ES-I3 (cell line): ENCODE results near the gene CALCOCO1.
"Not testable (repeated sequence)": the region's sequence is repeated elsewhere in the genome, so short reads cannot be mapped to it uniquely, and the experiment has no call there.

Source experiments
- H3K36me3 ChIP-seq: 2 replicates; pipeline ENCODE4 v1.6.1; 2013; ENCODE audit warnings: mild to moderate bottlenecking, low read length, control low read depth, moderate library complexity; ENCODE audit not compliant: insufficient read depth
- H3K4me1 ChIP-seq: 2 replicates; pipeline ENCODE4 v1.6.1; 2013; ENCODE audit warnings: mild to moderate bottlenecking, control low read depth, low read length; ENCODE audit not compliant: insufficient read depth
- H3K9ac ChIP-seq: 2 replicates; pipeline ENCODE4 v1.6.1; 2013; ENCODE audit warnings: low read depth, mild to moderate bottlenecking, low read length, moderate library complexity
- H3K9me3 ChIP-seq: 2 replicates; pipeline ENCODE4 v1.6.1; 2013; ENCODE audit warnings: mild to moderate bottlenecking, low read length, moderate library complexity; ENCODE audit not compliant: control insufficient read depth, insufficient read depth

The CALCOCO1 gene, protein sequence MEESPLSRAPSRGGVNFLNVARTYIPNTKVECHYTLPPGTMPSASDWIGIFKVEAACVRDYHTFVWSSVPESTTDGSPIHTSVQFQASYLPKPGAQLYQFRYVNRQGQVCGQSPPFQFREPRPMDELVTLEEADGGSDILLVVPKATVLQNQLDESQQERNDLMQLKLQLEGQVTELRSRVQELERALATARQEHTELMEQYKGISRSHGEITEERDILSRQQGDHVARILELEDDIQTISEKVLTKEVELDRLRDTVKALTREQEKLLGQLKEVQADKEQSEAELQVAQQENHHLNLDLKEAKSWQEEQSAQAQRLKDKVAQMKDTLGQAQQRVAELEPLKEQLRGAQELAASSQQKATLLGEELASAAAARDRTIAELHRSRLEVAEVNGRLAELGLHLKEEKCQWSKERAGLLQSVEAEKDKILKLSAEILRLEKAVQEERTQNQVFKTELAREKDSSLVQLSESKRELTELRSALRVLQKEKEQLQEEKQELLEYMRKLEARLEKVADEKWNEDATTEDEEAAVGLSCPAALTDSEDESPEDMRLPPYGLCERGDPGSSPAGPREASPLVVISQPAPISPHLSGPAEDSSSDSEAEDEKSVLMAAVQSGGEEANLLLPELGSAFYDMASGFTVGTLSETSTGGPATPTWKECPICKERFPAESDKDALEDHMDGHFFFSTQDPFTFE

DNA sequence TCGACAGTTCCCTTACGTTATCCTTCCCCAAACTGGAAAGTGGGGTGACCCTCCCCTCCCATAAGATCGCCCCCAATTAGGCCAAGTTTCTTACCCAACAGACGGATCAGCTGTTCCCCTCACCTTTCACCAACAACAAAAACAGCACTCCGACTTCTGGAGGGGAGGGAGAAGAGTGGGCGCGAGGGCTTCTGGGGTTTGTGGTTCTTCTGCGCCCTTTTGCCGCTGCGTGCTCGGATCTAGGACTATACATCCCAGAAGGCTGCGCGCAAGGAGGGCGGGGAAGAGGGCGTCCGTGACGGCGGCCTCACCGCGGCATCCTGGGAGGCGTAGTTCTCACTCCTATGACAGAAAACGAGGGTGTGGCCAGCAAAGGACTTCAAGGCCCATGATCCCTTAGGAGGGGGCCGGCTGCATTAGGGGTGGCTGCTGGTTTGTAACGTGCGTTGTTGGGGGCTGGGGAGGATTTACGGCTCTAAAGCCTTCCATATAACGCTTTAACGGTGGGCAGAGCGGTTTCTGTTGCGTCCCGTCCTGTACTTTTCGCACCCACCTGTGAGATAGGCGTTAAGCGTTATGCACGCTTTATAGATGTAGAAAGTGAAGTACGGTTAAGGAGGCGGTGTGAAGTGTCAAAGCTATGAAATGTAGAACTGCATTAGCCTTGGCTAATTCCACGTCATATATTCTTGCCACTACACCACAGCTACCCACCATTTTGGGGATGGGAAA lies at the start of gene CALCOCO1:
CALCOCO1 (minus strand) TSS at position 143 of the 732 bp plus-strand sequence. CDS start 2,210 bp downstream, outside the sequence.
- H3K9ac ChIP-seq = peak within 1 kb of the TSS; percentile 76; the same call in 1 of the 2 replicates
- peaks cover 7% of the 10 kb centered on the region for H3K4me1 ChIP-seq
- H3K9me3 ChIP-seq = no peaks in the 10 kb centered on the region
- H3K36me3 ChIP-seq = no peaks in the 10 kb centered on the region

DNA sequence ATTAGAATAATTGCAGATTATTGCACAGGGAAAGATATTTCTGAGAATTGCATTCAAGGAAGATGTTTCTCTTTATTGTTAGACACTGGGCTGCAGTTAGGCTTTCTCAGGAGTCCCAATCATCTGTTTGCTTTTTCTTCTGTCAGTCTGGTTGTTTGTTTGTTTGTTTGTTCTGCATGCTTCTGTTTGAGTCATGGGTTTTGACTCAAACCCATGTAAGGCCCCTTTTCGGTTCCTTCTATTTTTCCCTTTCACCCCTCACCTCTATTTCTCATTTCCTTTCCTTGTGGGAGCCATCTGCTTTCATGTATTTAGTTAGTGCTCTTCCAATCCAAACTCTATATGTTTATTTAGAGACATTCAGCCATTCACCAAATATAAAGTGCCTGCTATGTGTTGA lies 49.6 kb upstream of the CALCOCO1 start:
- no peaks in the 10 kb centered on the region for H3K36me3 ChIP-seq
- H3K9me3 ChIP-seq = no peaks in the 10 kb centered on the region
- no peak overlapping the region for H3K9ac ChIP-seq
- no peaks in the 10 kb centered on the region for H3K4me1 ChIP-seq

DNA sequence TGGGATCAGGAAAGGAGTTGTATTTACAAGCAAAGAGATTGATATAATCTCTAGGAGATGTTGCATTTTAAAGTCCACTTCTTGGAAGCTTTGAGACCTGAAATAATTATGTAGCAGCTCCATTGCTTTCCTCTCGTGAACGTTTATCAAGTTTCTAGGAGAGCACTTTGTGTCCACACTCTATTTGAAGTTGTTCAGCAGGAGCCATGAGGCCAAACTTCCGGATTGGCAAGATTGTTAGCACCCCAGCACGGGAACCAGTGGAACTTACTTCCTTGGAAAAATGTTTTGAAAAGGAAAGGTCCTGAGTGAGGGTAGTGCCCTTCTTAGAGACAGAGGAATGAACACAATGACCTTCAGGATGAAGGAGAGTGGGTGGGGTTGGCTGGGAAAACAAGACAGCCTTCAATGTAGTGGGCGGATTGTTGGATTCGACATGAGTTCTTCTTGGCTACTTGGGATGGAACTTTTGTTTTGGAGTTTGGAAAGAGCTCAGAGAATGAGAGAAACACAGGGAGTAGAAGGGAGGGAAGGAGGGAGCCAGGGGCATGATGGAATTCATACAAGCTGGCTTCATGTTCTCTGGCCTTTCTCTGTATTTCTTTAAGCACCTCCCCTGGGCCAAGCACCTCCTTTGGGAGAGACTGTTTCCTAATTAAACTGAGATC lies 48.4 kb upstream of the CALCOCO1 start:
- H3K9ac ChIP-seq = no peak overlapping the region
- H3K9me3 ChIP-seq = no peaks in the 10 kb centered on the region
- no peaks in the 10 kb centered on the region for H3K36me3 ChIP-seq
- no peaks in the 10 kb centered on the region for H3K4me1 ChIP-seq

DNA sequence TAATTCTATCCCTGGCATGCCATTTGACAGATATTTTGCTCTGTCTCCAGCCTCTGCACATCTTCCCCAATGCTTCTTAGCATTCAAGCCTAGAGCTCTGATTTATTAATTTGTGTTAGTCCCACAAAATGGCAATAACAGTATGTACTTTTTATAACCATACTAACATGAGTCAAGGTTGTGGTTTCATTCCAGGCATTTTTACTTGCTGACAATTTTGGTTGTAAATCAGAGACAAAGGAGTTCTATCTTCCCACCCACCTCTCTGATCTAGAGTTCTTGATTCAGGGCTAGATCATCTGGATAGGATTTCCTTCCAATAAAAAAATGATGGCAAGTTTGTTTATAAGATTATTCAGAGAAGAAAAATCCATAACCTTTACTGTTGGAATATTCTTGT lies 43.0 kb upstream of the CALCOCO1 start:
- Histone ChIP-seq H3K4me1 (no peaks in the 10 kb centered on the region), H3K9me3 (no peaks in the 10 kb centered on the region), H3K36me3 (no peaks in the 10 kb centered on the region), H3K9ac (no peak overlapping the region)

DNA sequence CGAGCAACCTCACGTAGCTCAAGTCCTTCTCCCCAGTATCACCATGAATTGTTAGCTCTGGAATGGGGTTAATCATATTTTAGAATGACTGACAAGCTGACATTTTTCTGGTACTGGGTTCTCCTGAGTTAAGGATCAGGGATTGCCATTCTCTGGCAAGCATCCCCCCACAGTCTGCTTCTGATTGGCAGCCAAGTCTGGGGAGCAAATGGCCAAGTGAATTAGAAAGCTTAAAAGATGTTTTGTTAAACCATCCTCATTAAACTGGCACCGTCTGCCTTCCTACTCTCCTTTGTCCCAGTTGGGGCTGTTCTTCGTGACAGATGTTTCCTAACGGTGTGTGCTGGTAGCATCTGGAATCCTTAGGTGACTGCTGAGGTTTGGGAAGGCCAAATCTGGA lies 41.7 kb upstream of the CALCOCO1 start:
- Histone ChIP-seq H3K4me1 (no peaks in the 10 kb centered on the region), H3K9me3 (no peaks in the 10 kb centered on the region), H3K9ac (no peak overlapping the region), H3K36me3 (no peaks in the 10 kb centered on the region)

DNA sequence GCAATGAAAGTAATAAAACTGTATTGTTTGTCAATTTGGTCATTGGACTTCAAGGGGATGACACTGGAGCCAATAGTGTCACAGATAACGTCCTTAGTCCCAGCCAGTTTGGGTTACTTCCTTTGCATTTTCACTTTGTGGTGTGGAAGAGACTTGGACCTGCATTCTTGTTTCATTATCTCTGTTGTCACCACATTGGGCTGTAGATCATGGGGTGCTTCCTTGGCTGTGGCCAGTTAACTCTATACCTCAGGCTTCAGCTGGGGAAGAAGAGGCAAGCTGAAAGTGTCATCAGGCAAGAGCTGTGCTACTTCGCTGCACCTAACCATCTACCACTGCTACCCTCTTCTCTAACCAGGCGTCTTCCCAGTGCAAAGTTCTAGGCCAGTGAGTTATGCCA lies 39.6 kb upstream of the CALCOCO1 start:
- Histone ChIP-seq H3K9me3 (no peaks in the 10 kb centered on the region), H3K36me3 (no peaks in the 10 kb centered on the region), H3K4me1 (no peaks in the 10 kb centered on the region), H3K9ac (no peak overlapping the region)

DNA sequence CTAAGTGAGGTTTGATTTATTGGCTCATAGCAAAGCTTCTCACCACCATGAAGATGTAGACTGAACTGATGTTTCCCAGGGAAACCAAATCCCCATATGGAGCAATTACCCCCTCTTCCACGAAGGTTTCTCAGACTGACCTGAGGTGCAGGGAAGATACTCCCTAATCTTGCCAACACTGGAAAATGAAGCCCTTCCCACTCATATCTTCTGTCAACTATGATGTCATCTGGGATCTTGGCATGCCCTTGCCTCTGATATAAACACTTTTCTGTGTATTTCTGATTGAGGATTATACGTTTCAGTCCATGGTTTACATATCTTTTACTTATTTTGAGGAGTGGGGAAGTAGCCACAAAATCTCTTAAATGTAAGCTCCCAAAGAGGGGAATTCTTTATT lies 38.6 kb upstream of the CALCOCO1 start:
- Histone ChIP-seq H3K36me3 (no peaks in the 10 kb centered on the region), H3K9me3 (no peaks in the 10 kb centered on the region), H3K9ac (no peak overlapping the region), H3K4me1 (no peaks in the 10 kb centered on the region)

DNA sequence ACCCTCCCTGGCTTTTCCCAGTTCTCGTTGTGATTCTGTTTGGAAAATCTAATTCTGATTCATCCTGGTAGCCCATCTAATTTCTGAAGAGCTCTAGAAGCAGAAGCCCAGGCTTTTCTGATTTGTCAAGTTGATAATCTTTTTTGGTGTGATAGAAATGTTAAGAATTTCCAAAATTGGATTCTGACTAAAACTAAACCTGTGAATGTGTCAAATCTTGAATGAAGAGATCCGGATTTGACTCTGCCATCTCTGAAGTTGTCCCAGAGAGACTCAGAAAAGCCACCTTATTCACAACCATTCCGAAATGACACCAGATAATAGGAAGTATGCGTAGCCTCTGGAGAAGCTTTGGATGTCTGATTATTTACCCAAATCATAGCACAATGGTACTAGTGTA lies 37.4 kb upstream of the CALCOCO1 start:
- Histone ChIP-seq H3K36me3 (no peaks in the 10 kb centered on the region), H3K9me3 (no peaks in the 10 kb centered on the region), H3K4me1 (no peaks in the 10 kb centered on the region), H3K9ac (no peak overlapping the region)

DNA sequence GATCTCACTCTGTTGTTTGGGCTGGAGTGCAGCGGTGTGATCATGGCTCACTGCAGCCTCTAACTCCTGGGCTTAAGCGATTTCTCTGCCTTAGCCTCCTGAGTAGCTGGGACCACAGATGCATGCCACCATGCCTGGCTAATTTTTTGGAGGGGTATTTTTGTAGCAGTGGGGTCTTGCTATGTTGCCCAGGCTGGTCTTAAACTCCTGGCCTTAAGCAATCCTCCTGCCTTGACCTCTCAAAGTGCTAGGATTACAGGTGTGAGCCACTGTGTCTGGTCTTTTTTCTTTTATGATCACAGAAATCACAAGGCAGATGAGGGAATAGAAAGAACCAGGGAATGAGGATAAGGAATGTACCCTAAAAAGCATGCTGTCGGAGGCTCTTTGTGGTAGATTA lies 35.5 kb upstream of the CALCOCO1 start:
- not testable (repeated sequence) for H3K9ac ChIP-seq, H3K4me1 ChIP-seq, H3K36me3 ChIP-seq, H3K9me3 ChIP-seq

DNA sequence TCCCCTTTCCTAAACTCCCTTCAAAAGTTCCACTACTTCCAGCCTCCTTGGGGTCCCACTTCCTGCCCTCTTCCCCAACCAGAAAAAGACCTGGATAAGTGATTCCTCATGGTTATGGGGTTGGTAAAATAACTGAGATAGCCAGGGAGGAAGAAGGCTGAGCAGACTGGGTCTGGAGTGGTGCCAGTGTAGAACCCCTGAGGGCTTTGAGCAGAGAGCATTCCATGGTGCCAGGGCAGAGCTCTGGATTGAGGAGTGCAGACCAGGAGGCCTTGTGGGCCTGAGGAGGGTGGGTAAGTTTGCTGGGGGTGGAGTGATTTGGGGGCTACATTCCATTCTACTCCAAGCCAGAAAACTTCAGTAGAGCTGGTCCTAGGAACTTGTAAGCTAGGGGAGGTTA lies 34.1 kb upstream of the CALCOCO1 start:
- H3K9ac ChIP-seq = no peak overlapping the region
- H3K4me1 ChIP-seq = peaks cover 5% of the 10 kb centered on the region; the same call in 1 of the 2 replicates
- H3K9me3 ChIP-seq = no peaks in the 10 kb centered on the region
- H3K36me3 ChIP-seq = no peaks in the 10 kb centered on the region

DNA sequence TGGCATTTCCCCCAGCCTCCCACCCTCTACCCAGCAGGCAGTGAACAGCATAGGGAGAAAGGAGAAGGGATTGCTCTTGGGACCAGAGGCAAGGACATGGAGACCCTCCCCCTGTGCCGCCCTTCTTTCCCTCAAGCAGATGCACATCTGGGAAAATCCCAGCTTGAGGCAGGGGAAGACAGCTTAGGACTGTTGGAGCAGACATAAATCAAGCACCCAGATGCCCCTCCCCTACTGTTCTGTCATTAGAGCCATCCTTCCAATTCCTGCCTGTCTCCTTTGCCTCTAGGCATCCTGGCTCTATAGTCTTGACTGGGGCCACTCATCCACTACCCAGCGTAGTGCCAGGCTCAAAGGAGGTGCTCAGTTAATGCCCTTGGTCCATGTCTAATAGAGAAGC lies 32.0 kb upstream of the CALCOCO1 start:
- no peak overlapping the region for H3K9ac ChIP-seq
- H3K36me3 ChIP-seq = no peaks in the 10 kb centered on the region
- no peaks in the 10 kb centered on the region for H3K9me3 ChIP-seq
- peaks cover 5% of the 10 kb centered on the region; the same call in 1 of the 2 replicates for H3K4me1 ChIP-seq

DNA sequence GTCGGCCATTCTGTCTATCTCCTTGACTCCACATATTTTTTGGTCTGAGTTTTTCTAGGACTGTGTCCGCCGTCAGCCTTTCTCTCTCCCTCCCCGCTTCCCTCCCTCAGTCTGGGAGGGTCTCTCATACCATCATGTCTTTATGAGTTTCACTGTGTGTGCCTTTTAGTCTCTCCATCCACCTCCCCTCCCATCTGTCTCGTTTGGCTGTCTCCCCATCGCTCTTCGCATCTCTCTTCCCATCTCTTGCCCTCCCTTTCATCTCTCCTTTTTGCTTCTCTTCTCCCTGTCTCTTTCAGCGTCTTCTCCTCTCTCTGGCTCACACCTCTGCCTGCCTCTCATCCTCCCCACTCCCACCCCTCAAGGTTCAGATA lies 31.5 kb upstream of the CALCOCO1 start:
- H3K4me1 ChIP-seq = peaks cover 5% of the 10 kb centered on the region; the same call in 1 of the 2 replicates
- H3K9me3 ChIP-seq = no peaks in the 10 kb centered on the region
- H3K9ac ChIP-seq = no peak overlapping the region
- H3K36me3 ChIP-seq = no peaks in the 10 kb centered on the region

DNA sequence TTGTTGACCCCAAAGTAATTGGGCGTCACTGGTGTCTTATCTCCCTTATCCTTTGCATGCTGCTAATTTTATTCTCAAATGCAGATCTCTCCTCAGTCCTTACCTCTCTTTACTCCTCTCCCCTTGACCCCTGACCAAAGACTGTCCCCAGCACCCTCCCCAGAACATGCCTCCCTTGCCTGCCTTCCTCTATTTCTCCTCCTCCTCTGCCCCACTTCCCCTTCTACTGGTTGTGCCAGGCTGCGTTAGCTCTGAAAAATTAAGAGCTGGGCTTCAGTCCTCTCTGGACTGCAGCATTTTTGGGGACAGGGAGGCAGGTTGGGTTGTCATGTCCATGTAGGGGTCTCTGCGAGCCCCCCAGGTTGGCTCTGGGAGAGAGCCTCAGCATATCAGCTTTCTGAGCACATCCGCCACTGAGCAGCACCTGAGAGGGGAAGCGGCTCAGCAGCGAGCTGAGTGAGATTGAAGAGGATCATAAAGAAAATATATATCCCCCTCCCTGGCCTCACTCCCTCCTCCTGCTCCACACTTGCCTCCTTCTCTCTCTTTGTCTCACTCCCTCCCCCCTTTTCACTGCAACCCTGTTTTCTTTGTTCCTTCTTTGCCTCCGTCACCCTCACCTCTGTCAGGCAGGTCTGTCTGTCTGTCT lies 31.0 kb upstream of the CALCOCO1 start:
- Histone ChIP-seq H3K4me1 (peaks cover 5% of the 10 kb centered on the region; the same call in 1 of the 2 replicates), H3K9me3 (no peaks in the 10 kb centered on the region), H3K9ac (no peak overlapping the region), H3K36me3 (no peaks in the 10 kb centered on the region)
